ENCODE data around the gene NDUFB10. TPM values are rescaled to one million over a fixed set of nuclear protein-coding genes. Genes with fewer than 3 reads are reported as not detected.

NDUFB10 gene
- polyA plus RNA-seq, 1 donor (not counting 4 experiments of a cell fraction or from before 2014, with no cell fraction given), result 107 TPM

GRCh38 chr16:1987198-1987597 lies 27.9 kb downstream of the NDUFB10 start:
- Histone ChIP-seq H3K79me2 (ENCODE audit: control insufficient read depth, insufficient read depth, low read length) (peaks cover 2% of the 10 kb centered on the region), H3K4me3 (ENCODE audit: control insufficient read depth in 2 of 3, extremely low read depth in 1 of 3, insufficient read depth in 2 of 3, low read depth in 1 of 3, low read length in 3 of 3) (no peak overlapping the region), H2AFZ (ENCODE audit: control insufficient read depth, low read length) (no peak overlapping the region), H3K9me1 (ENCODE audit: control insufficient read depth, extremely low read depth, insufficient read depth, low read length) (peaks cover 2% of the 10 kb centered on the region), H3K27me3 (ENCODE audit: control insufficient read depth, extremely low read depth, insufficient read depth, low read length) (peaks cover 45% of the 10 kb centered on the region), H3K36me3 (ENCODE audit: control insufficient read depth in 2 of 2, extremely low read depth in 1 of 2, insufficient read depth in 2 of 2, low read length in 2 of 2) (peaks cover 7 to 14% of the 10 kb centered on the region in 2 experiments), H3K4me1 (ENCODE audit: control insufficient read depth, extremely low read depth, insufficient read depth, low read length) (peaks cover 34% of the 10 kb centered on the region), H3K9ac (ENCODE audit: control insufficient read depth, extremely low read depth, insufficient read depth, low read length) (no peak overlapping the region), H3K27ac (ENCODE audit: control insufficient read depth, insufficient read depth, low read length) (no peak overlapping the region), H3K4me2 (ENCODE audit: control insufficient read depth, extremely low read depth, insufficient read depth, low read depth, low read length) (no peak overlapping the region), H4K20me1 (ENCODE audit: control insufficient read depth, extremely low read depth, insufficient read depth, low read length) (no peaks in the 10 kb centered on the region), H3K9me3 (ENCODE audit: control insufficient read depth, low read depth, low read length) (no peaks in the 10 kb centered on the region)
- FAIRE-seq, result no peak
- TF ChIP-seq EZH2 (IDR thresholded peaks at IDR 0.05; ENCODE audit: low read length), result no peak
- TF ChIP-seq CTCF (optimal IDR thresholded peaks at IDR 0.05 in 1 of 3, IDR thresholded peaks at IDR 0.05 in 1 of 3, conservative IDR thresholded peaks at IDR 0.05 in 1 of 3; ENCODE audit: extremely low read depth in 1 of 3, insufficient read depth in 2 of 3, low read length in 3 of 3), result no peak
- dilution Hi-C loops (cut with MboI; ENCODE audit: extremely low pct_ligation_motif_present, low sequenced_read_pairs), result no loop called here
- no peak for DNase-seq (ENCODE audit: low read depth, low spot score)

- no peak for FAIRE-seq
- peaks cover 2% of the 10 kb centered on the region for H3K79me2 ChIP-seq (ENCODE audit: control insufficient read depth, insufficient read depth, low read length)
- no peak within 1 kb of the TSS for H3K27ac ChIP-seq (ENCODE audit: control insufficient read depth, insufficient read depth, low read length)
- peaks cover 30% of the 10 kb centered on the region for H3K27me3 ChIP-seq (ENCODE audit: control insufficient read depth, extremely low read depth, insufficient read depth, low read length)
- H3K36me3 ChIP-seq (ENCODE audit: control insufficient read depth in 2 of 2, extremely low read depth in 1 of 2, insufficient read depth in 2 of 2, low read length in 2 of 2), result peaks cover 7 to 14% of the 10 kb centered on the region in 2 experiments
- no peaks in the 10 kb centered on the region for H4K20me1 ChIP-seq (ENCODE audit: control insufficient read depth, extremely low read depth, insufficient read depth, low read length)
- peaks cover 38% of the 10 kb centered on the region for H3K4me1 ChIP-seq (ENCODE audit: control insufficient read depth, extremely low read depth, insufficient read depth, low read length)
- no peak within 1 kb of the TSS for H2AFZ ChIP-seq (ENCODE audit: control insufficient read depth, low read length)
- H3K9me1 ChIP-seq (ENCODE audit: control insufficient read depth, extremely low read depth, insufficient read depth, low read length), result peaks cover 2% of the 10 kb centered on the region
- dilution Hi-C loops (cut with MboI; ENCODE audit: extremely low pct_ligation_motif_present, low sequenced_read_pairs), result no loop called here
- H3K4me3 ChIP-seq (ENCODE audit: control insufficient read depth in 2 of 3, extremely low read depth in 1 of 3, insufficient read depth in 2 of 3, low read depth in 1 of 3, low read length in 3 of 3), result peak within 1 kb of the TSS in 2 of 3 experiments; percentile 20 to 53
- DNase-seq (ENCODE audit: low read depth, low spot score), result no peak
- H3K9ac ChIP-seq (ENCODE audit: control insufficient read depth, extremely low read depth, insufficient read depth, low read length), result peak within 1 kb of the TSS; percentile 28
- TF ChIP-seq CTCF (optimal IDR thresholded peaks at IDR 0.05 in 1 of 3, IDR thresholded peaks at IDR 0.05 in 1 of 3, conservative IDR thresholded peaks at IDR 0.05 in 1 of 3; ENCODE audit: extremely low read depth in 1 of 3, insufficient read depth in 2 of 3, low read length in 3 of 3) (no peak), EZH2 (IDR thresholded peaks at IDR 0.05; ENCODE audit: low read length) (peak; percentile 82)
- H3K9me3 ChIP-seq (ENCODE audit: control insufficient read depth, low read depth, low read length), result no peaks in the 10 kb centered on the region
- peak within 1 kb of the TSS; percentile 66 for H3K4me2 ChIP-seq (ENCODE audit: control insufficient read depth, extremely low read depth, insufficient read depth, low read depth, low read length)
Observed at GRCh38 chr16:1989209-1990100, 30.1 kb downstream of the NDUFB10 start, which contains the start of gene SYNGR3. TSS of gene SYNGR3 (plus strand) at chr16:1989970. CDS start at chr16:1990103, 133 bp downstream.
